Renal pelvis (tissue), 4 donors: Measurements from ENCODE around the gene MRGPRD. TPM values are rescaled to one million over a fixed set of nuclear protein-coding genes. Genes with fewer than 3 reads are reported as not detected.

Experiments
- DNase-seq: peaks from one replicate; pipeline ENCODE4 v3.0.0-alpha.2; 2013
- polyA plus RNA-seq, 3 donors: library from polyadenylated mRNA; unstranded; fragments of 120-200 nt; gene quantifications; one replicate each; pipeline ENCODE4 v1.2.1, GENCODE V29; 2013; ENCODE audit not compliant: insufficient read length in 3 of 3

Gene MRGPRD
- polyA plus RNA-seq, 3 donors = not detected

DNA sequence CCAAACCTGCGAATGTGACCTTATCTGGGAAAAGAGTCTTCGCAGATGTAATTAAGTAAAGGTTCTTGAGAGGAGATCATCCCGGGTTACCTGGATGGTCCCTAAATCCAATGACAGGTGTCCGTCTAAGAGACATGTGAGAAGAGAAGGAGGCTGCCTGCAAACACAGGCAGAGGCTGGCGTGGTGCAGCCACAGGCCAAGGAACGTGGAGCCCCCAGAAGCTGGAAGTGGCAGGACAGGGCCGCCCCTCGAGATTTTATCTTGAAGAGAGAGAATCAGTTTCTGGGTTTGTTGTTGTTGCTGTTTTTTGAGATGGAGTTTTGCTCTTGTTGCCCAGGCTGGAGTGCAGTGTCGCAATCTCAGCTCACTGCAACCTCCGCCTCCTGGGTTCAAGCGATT is 33.6 kb downstream of the MRGPRD start:
- no peak for DNase-seq

DNA sequence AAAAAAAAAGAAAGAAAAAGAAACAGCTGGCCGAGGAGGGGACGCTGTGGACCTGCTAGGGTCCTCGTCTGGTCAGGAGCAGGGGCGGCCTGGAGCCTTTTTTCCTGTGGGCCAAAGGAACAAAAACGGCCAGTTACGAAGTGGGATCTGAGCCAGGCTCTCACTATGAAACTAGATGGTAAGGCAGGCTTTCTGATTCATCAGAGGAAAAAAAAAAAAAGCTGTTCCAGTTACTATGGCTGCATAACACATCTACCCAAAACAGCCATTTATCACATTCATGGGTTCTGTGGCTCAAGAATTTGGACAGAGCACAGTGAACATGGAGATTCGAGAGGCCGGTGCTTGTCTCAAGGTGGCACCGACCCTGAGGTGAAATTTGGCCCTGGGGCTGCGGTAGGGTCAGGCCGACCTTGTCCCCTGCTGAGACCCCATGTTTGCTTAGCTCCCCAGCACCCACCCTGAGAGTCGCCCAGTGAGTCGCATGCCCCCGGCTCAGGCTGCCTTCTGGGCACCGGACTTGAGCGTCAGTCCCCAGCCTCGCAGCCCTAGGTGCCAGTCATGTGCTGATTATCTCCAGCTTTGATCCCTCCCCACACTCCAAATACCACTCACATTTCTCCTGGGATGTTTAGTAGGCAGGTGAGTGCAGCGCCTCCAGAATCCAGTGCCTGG is 34.2 kb downstream of the MRGPRD start:
- DNase-seq = peak; percentile 79

DNA sequence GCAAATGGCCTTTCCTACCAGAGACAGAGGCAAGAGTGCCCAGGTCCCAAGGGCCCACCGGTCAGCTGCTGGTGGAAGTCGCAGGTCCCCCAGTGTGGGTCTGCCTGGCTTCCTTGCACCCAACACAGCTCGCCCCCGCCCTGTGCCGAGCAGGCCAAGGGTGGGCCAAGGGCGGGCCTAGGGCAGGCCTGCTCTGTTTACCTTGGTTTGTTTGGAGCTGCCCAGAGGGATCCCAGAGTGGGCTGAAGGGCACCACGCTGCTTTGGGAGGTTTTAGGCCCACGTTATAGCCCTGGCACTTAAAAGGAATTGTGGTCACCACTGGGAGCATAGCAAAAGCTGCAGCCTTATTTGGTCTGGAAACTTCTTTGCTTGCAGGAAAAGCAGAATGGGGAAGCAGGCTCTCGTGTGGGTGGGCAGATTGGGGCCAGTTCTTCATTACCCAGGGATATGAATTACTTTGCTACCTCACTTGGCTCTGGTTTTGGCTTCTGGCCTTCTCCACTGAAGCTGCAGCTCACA is 38.0 kb downstream of the MRGPRD start:
- DNase-seq = no peak

DNA sequence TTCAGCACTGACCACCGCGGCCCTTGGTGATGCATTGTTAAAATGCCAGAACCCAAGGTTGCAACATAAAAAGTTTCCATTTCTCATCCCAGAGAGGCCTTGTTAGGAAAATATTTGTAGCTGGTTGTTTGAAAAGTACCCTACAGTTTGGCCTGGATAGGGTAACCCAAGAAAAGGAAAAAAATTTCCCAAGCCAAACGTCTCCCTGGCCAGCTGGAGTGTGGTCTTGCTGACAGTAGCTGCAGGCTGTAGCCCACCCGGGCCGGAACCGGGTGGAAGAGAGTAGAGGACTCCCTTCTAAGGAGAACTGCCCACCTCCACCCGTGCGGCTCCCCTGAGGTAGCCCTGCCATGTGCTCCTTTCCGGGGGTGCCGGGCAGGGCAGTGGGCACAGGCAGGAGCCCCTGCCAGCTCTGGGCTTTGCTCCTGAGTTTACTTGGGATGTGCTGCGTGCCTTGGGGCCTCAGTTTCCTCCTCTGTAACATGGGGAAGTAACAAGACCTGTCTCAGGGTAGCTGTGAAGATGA is 38.6 kb downstream of the MRGPRD start:
- DNase-seq = no peak

DNA sequence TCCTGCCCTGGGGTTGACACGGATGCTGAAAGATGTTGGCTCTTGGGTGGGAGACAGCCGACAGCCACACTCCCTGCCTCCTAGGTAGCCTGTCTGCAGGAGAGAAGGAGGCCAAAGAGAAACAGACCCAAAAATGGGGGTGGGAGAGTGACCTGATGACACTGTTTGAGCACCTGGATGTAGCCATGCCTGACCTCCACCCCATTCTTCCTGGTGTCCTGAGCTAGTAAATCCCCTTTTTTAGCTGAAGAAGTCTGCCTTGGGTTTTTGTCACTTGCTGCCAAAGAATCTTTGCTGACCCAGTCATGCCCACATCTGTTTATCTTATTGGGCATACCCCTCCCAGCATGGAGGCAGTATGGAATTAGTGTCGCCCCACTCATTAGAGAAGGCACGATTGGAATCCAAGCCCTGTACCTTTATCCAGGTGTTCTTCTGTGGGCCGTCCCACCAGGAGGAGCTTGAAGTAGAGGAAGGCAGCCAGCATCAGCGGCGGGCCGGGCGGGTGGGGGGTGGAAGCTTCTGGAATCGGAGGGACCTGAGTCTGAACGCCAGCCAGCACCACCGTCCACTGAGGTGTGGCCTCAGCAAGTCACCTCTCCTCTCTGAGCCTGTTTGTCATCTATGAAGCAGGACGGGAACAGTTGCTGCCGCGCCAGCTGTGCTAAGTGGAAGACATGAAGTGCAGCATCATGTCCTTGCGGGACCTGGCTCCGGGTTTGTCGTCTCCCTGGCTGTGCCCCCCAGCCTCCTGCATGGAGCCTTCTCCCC is 39.3 kb downstream of the MRGPRD start:
- no peak for DNase-seq

DNA sequence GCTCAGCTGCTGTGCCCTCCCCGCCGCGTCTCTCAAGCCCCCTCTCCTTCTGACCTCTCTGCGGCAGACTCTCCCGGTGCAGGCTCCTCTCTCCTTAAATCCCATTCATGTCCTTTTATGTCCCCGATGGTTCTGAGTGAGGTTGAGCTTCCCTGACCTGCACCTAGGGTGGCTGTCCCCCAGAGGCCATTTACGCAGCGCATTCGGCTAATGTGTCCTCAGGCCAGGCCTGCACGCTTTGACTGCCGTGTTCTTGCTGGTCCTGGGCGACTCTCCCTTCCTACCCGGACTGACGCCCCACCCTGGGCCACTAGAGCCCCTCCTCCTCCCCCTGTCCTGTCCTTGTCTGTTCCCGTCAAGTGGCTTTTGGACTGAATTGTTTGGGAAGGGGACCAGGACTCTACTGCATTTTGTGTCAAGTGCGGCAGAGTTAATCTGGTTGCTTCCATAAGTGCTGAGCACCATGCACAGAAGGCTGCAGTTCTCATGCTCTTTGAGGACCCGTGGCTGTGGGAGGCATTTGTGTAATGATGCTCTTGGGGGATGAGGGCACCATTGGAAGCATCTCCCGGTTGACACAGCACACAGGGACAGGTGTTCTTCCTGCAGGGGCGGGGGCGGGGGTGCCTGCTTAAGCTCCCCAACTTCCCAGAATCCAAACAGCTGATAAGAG is 40.0 kb downstream of the MRGPRD start:
- no peak for DNase-seq

DNA sequence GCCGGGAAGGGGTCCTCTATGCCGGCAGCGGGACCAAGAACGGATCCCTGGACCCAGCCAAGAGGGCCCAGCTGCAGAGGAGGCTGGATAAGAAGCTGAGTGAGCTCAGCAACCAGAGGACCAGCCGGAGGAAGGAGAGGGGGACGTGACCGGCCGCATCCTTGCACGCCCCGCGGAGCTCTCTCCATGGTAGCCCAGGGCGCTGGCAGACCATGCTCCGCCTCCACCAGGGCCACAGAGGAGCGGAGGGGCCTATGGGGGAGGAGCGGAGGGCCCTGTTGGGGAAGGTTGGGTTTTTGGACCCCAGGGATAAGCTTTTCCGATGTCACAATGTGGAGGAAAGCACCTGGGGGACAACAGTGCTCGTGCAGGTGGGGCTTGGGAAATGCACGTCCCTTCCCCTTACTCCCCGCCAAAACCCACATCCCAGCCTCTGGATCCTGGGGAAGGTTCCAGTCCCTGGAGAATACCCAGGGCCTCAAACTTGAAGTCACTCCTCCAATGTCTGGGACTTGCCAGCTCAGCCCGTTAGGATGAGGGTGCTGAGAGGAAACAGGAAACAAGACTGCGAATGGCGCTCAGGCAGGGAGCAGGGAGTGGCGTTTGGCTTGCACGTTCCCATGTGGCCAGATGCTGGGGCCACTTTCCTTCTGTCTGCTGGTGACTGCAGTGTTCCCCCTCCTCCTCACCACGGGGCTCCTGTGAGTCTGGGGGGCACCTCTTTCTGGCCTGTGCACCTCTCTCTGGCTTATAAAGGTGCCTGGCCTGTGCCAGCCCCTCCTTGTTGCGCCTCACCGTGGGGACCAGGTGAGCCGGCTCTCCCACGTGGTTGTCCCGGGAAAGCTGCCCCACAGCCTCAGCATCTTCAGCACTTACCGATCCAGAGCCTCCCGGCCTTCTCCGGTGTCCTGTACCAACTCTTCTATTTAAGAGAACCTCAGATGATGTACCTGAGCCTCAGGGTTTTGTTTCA is 40.9 kb downstream of the MRGPRD start:
- DNase-seq = no peak

DNA sequence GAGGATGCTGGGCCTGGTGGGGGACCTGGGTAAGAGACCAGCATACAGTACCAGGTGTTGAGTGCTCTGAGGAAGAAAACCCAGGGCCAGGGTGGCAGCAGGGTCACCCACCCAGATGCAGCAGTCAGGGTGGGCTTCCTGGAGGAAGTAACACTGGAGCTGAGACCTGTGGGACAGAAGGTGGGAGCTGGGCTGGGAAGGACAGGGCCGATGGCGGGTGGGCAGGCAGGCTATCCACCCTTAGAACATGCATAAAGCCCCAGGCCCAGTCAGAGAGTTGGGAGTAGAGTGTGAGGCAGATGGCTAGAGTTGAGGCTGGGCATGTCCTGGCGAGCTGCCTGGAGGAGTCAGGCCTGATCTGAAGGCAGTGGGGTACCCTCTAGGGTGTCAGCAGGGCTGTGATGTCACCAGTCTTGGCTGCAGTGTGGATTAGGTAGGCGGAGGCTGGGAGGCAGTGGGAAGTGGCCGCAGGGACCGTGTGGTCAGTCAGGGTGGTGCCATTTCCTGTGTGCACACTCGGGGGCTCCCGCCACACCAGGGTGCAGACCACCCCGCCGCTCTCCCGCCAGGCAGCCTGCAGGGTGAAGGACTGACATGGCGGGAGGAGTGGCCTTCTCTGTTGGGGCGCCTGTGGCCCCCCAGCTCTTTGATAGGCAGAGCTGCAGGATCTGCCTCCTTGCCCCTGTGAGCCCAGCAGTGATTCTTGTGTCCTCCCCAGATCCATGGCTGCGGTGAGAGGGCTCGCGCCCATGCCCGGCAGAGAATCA is 41.8 kb downstream of the MRGPRD start:
- DNase-seq = no peak

DNA sequence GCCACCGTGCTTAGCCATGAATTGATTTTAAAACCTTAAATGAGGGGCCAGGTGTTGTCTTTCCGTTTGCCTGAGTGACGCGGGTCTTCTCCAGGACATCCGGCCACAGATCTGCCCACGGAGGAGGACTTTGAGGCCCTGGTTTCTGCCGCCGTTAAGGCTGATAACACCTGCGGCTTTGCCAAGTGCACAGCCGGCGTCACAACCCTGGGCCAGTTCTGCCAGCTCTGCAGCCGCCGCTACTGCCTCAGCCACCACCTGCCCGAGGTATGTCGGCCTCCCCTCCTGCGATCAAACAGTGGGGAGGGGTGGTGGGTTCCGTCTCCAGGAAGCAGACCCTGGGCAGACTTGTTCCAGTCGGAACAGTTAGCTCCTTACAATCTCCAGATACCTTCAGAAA is 42.7 kb downstream of the MRGPRD start:
- no peak for DNase-seq

DNA sequence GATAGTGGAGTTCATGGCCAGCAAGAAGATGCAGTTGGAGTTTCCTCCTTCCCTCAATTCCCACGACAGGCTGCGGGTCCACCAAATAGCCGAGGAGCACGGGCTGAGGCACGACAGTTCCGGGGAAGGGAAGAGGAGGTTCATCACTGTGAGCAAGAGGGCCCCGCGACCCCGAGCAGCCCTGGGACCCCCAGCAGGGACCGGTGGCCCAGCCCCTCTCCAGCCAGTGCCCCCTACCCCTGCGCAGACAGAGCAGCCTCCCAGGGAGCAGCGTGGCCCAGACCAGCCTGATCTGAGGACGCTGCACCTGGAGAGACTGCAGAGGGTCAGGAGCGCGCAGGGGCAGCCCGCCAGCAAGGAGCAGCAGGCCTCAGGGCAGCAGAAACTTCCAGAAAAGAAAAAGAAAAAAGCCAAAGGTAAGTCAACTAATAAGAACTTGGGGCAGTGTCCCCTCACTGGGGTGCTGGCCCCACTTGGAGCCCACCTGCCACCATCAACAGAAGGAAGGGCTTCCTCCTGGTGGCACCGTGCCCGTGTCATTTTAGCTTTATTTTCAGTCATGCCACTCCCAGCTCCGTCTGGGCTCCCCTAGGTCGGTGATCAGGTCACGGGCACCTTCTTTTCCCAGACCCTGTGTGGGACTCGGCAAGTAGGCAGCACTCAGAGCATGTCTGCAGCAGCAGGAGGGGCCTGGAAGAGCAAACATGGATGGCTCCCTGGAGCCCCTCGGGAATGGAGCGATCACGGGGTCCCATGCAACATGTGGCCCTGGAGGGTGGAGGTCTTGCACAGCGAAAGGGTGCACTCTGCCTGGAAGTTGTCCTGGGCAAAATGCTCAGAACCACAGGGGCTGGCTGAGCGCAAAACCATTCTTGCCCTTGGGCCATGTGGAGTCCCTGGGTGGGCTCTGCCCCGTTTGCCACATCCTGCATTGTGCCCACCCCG is 43.8 kb downstream of the MRGPRD start:
- no peak for DNase-seq

DNA sequence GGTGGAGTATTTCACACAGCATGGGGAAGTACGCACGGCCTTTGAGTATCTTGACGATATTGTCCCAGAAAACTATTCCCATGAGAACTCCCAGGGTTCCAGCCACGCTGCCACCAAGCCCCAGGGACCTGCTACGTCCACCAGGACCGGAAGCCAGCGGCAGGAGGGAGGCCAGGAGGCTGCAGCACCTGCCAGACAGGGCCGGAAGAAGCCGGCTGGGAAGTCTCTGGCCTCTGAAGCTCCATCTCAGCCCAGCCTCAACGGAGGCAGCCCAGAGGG is 44.5 kb downstream of the MRGPRD start:
- no peak for DNase-seq

DNA sequence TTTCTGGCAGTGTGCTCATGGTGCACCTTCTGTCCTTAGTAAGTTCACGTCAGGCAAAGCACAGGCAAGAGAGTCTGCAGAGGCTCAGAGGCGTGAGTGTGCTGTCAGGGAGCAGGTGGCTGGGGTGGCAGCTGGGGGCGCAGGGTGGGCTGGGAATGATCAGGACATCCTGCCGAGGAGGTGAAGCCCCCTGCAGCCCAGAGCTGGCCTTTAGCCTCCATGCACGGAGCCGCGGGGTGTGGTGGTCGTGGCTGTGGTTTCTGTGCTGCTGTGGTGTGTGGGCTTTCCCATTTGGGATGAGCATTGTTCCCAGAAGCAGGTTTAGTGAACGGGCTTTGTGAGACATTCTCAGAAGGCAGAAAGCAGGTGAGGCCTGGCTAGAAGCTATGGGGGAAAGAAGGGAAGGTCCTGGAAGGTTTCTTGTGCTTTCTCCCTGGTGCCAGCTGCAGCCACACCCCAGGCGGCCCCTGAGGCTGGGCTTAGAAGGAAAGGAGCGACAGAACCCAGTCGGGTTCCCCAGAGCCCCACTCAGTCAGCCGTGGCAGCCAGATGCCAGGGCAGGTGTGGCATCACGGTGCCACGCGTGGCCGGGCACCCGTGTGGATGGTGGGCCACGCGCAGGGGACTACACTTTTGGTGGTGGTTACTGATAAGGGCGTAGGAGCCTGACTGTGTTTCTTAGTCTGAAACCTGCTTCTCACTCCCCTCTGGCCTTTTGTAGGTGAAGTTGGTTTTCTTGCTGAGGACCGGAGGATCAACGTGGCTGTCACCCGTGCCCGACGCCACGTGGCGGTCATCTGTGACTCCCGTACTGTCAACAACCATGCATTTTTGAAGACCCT is 45.0 kb downstream of the MRGPRD start:
- no peak for DNase-seq

DNA sequence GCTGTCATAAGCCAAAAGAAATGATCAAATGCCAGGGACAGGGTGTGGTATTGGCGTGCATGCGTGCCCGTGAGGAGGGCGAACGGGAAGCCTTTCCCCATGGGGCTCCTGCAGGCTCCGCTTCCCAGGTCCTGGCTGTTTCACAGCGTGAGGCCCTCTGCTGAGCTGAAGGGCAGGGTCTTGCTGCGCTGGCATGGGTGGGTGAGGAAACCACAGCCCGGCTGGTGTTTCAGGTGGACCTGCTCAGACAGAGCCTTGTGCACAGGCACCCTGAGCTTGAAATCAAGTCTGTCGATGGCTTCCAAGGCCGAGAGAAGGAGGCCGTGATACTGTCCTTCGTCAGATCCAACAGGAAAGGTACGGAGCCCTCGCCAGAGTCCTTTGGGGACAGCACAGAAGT is 45.7 kb downstream of the MRGPRD start:
- DNase-seq = no peak

DNA sequence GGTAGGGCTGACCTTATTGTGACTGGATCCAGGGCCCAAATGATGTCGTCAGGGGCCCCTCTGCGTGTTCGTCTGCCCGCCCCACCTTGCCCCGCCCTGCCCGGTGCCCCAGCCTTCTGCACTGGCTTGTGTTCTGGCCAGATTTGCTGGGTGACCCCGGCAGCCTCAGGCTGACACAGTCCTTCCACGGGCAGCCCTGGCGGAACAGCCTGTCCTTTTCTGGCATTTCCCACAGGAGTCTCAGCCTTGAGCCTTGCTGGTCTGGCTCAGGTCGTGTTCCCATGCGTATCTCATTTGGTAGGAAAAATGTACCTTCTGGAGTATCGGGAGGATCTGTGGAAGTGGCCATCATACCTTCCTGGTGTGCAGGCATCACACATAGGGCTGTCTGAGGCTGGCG is 46.1 kb downstream of the MRGPRD start:
- no peak for DNase-seq

DNA sequence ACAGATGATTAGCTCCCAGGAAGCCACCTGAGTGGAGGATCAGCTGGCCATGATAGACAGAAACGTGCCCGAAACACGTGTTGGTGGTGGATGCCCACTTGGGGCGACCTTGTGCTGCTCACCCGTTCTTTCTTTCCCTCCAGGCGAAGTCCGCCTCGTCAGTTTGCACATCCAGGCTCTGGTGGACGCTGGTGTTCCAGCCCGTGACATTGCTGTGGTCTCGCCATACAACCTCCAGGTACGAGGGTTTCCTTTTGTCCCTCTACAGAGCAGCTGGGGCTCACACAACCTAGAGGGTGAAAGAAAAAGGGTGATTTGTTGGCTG is 46.5 kb downstream of the MRGPRD start:
- no peak for DNase-seq

DNA sequence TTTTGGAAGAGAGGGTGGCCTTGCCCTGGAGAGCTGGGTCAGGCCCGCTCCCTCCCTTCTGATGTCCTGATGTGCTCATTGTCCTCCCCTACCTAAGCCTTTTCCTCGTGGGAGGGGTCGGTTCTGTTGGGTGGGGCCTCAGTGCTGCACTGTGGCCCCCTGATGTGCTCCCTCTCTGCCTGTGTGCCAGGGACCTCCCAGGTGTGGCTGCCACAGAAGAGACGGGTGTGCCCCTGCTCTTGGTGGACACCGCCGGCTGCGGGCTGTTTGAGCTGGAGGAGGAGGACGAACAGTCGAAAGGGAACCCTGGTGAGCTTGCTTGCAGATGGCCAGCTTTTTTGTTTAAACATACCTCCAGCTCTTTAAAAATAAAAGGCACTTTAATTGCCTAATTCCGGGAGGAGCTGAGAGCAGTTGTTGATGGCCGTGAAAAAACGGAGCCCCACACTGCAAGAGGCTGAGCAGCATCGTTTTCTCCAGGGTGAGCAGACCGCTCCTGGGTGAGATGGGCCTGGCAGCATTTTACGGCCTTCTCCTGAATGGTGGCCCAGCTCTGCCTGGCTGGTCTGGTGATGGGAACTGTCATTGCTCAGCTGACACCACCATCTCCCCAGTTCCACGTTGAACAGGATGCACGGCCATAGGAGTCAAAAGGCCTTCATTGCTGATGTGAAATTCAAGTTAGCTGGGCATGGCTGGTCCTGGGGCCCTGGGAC is 47.0 kb downstream of the MRGPRD start:
- no peak for DNase-seq

DNA sequence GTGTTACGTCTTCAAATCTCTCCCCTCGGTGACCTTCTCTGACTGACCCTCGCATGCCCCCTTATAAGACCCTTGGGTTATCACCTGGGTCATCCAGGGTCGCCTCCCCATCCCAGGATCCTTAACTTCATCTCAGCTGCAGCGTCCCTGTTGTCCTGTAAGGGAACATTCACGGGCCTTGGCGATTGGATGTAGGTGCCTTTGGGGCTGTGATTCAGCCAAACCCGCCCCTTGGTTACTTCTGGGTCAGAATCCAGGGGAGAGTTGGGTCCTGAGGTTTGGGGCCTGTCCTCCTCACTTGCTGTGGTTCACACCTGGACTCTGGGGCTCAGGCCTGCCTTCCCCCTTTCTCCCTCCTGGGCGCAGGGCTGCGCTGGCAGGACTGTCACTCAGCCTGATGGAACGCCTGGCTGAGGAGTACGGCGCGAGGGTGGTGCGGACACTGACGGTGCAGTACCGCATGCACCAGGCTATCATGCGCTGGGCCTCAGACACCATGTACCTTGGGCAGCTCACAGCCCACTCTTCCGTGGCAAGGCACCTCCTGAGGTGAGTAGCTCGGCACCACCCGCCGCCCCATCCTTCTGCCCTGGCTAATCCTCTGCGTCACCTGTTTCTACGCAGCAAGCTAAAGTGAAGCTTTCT is 47.7 kb downstream of the MRGPRD start:
- DNase-seq = no peak

DNA sequence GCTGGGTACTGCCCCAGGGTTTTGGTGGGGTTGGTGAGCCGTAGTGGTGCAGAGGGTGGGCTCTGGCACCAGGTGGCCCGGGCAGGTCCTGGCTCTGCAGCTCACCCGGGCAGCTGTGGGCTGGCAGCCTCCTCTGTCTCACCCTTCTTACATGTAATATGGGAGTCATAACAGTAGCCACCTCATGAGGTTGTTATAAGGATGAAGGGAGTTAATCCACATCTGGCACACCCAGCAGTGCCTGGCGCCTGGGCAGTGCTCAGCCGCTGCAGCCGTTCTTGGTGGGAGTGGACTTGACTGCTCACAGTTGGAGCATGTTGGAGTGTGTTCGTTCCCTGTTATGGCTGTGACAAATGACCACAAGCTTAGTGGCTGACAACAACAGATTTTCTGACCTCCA is 48.4 kb downstream of the MRGPRD start:
- DNase-seq = no peak
